Activated T-helper 2 cell treated with anti-CD3 and anti-CD28 coated beads, Interferon-gamma antibody, Interleukin-2, Interleukin-4, amounts not matched to agents 10 μg/mL and 5 μg/mL and 100 μg/mL, durations not matched to agents 14 hours and 24 hours and 36 hours (primary cell): ENCODE results near the gene B3GNT9. TPM values are rescaled to one million over a fixed set of nuclear protein-coding genes. Genes with fewer than 3 reads are reported as not detected.

ENCODE experiments used
- DNase-seq: peaks from one replicate; pipeline ENCODE4 v3.0.0; 2021; ENCODE audit warnings: low spot score
- H3K27ac Mint-ChIP-seq: one replicate; pipeline ENCODE4 v1.8.0; 2021; ENCODE audit warnings: mixed read lengths
- H3K27me3 Mint-ChIP-seq: one replicate; pipeline ENCODE4 v1.8.0; 2021; ENCODE audit warnings: low read depth, mixed read lengths
- H3K36me3 Mint-ChIP-seq: one replicate; pipeline ENCODE4 v1.8.0; 2021; ENCODE audit warnings: low read depth, mixed read lengths
- H3K4me1 Mint-ChIP-seq: one replicate; pipeline ENCODE4 v1.8.0; 2021; ENCODE audit warnings: low read depth, mixed read lengths
- H3K4me3 Mint-ChIP-seq: one replicate; pipeline ENCODE4 v1.8.0; 2021; ENCODE audit warnings: low read depth, mild to moderate bottlenecking, moderate library complexity, mixed read lengths
- H3K9me3 Mint-ChIP-seq: one replicate; pipeline ENCODE4 v1.8.0; 2021; ENCODE audit warnings: mixed read lengths
- intact Hi-C: fragments of 100-400 bp; cut with micrococcal nuclease; formaldehyde crosslinking; loops from one replicate; pipeline ENCODE4 v1.15.1; 2023
- total RNA-seq: library from RNA; stranded (reverse); gene quantifications from 2 replicates; pipeline ENCODE4 v1.2.3, GENCODE V29; 2022

B3GNT9 gene
- total RNA-seq, 1 donor from 2014 or later = 5.1 TPM

DNA sequence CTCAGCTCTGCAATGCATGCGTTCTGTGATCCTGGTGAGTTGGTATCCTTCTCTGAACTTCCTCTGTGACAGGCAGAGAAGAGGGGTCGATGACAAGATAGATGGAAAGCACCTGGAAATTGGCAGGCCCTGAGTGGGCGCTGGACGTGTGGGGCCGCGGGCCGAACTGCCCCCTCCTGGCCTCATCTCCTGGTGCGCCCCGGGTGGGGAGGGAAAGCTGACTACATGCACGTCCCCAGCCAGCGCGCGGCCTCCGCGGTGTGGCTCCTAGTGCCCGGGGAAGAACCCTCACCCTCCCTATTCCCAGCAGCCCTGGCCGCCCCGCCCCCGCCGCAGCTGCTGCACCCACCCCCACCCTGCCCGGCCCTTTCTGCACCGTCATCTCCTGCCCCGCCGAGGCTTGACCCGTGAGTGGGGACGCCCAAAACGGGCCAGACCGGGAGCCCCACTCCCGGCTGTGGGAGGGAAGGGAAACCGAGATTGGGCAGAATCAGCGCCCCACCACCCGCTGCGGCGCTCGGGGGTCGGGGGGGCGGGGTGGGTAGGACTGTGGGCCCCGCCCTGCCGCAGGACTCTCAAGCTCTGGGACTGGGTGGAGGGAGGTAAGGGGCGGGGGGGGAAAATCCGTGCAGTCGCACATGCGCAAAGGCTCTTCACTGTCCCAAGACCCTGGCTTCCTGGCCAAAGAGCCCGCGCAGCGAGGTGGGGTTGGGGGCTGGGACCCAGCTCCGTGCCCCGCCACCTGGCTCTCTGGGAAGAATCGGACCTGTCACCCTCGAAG lies 19.6 kb upstream of the B3GNT9 start, which contains the start of gene NOL3:
TSS of gene NOL3 (plus strand) at position 371 of the 781 bp plus-strand sequence.
- Mint-ChIP-seq H3K9me3 (no peaks in the 10 kb centered on the region), H3K27me3 (peaks cover 19% of the 10 kb centered on the region), H3K4me3 (peak within 1 kb of the TSS; percentile 84), H3K4me1 (peaks cover 43% of the 10 kb centered on the region), H3K27ac (peak within 1 kb of the TSS; percentile 88), H3K36me3 (peaks cover 28% of the 10 kb centered on the region)
- intact Hi-C loops = loop anchor here (1.0 to 5.0 kb wide), 3 partner anchors 11 to 193 kb away; partner anchors contain the start of genes FBXL8 and TRADD
- DNase-seq = peak; percentile 54

DNA sequence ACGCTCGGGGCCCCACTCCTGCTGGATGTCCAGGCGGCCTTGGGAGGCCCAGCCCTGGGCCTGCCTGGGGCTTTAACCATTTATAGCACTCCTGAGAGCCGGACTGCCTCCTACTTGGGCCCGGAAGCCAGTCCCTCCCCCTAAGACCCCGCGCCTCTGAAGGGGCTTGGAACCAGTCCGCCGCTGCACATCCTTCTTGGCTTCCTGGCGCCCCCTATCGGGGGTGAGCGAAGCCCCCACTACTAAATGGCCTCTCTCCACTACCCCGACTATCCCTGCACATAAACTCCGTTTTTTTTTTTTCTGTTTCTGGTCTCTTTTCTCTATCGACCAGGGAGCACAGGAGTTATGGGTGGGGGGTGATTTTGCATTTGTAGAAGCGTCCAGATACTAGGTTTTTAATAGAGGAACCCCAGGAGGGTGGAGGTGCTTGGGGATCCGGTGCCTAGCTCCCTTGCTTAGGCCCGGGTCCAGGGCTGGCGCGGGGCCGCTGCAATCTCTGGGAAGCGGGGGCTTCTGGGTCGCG lies 18.9 kb upstream of the B3GNT9 start:
- Mint-ChIP-seq H3K27ac (peak overlapping the region; percentile 88), H3K36me3 (peaks cover 30% of the 10 kb centered on the region), H3K4me3 (peak overlapping the region; percentile 84), H3K4me1 (peaks cover 45% of the 10 kb centered on the region), H3K27me3 (peaks cover 22% of the 10 kb centered on the region), H3K9me3 (no peaks in the 10 kb centered on the region)
- DNase-seq = no peak
- intact Hi-C loops = loop anchor here (1.0 to 5.0 kb wide), 3 partner anchors 10 to 192 kb away; partner anchors contain the start of genes FBXL8 and TRADD

DNA sequence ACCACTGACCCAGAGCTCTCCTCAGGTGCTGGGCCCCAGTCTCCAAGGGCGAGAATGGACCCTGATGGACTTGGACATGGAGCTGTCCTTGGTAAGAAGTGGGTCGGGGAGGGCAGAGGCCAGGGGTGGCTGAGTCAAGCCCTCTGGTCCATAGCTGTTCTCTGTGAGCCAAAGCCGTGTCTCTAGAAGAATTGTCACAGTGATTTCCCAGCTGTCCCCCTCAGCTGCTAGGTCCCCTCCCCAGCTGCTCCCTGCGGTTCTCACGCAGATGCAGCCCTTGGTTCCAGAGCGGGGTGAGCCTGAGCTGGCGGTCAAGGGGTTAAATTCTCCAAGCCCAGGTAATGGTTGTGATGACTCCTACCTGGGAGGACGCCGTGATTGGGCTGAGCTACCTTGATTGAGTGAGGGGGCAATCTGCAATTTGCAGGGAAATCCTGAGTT lies 18.2 kb upstream of the B3GNT9 start:
- no peak overlapping the region for H3K27ac Mint-ChIP-seq
- peak overlapping the region; percentile 26 for H3K4me3 Mint-ChIP-seq
- H3K4me1 Mint-ChIP-seq = peaks cover 45% of the 10 kb centered on the region
- DNase-seq = no peak
- intact Hi-C loops = no loop called here
- H3K9me3 Mint-ChIP-seq = no peaks in the 10 kb centered on the region
- peaks cover 30% of the 10 kb centered on the region for H3K36me3 Mint-ChIP-seq
- peaks cover 25% of the 10 kb centered on the region for H3K27me3 Mint-ChIP-seq

DNA sequence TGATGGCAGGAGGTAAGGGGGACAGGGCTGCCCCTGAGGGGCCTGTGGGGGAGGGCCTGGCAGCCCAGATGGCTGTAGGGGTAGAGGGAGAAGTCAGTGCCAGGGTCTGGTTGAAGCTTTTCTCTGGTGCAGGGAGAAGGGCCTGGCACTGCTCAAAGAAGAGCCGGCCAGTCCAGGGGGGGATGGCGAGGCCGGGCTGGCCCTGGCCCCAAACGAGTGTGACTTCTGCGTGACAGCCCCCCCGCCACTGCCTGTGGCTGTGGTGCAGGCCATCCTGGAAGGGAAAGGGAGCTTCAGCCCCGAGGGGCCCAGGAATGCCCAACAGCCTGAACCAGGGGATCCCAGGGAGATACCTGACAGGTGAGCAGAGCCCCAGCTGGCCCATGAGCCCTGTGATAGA lies 16.8 kb upstream of the B3GNT9 start:
- peaks cover 36% of the 10 kb centered on the region for H3K4me1 Mint-ChIP-seq
- no peak overlapping the region for H3K27ac Mint-ChIP-seq
- no peak for DNase-seq
- intact Hi-C loops = no loop called here
- peaks cover 23% of the 10 kb centered on the region for H3K27me3 Mint-ChIP-seq
- H3K36me3 Mint-ChIP-seq = peaks cover 32% of the 10 kb centered on the region
- no peak overlapping the region for H3K4me3 Mint-ChIP-seq
- H3K9me3 Mint-ChIP-seq = no peaks in the 10 kb centered on the region

DNA sequence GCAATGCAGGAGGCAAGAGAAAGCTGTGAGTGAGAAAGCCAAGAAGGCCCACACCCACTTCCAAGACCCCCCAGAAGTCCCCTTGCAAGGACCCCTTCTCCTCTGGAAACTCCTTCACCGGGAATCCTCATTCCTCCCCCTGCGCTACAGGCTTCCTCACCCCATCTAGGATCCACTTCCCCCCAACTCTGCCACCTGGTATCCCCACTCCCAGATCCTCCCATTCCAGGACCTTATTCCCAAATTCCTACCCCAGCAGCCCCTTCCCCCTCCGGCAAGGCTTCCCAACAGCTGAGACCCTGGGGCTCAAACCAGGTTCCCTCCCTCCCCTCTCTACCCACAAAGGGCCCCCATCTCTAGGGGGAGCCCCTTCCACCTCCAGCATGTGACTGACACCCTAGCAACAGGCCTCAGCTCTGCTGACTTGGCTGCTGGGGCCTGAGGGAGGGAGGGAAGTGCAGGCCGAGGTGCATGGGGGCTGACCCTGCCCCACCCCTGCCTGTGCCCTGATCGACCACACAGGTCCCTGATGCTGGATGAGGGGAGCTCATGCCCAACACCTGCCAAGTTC lies 15.9 kb upstream of the B3GNT9 start:
- no peak for DNase-seq
- Mint-ChIP-seq H3K9me3 (no peaks in the 10 kb centered on the region), H3K36me3 (peaks cover 37% of the 10 kb centered on the region), H3K4me1 (peaks cover 40% of the 10 kb centered on the region), H3K4me3 (no peak overlapping the region), H3K27ac (no peak overlapping the region), H3K27me3 (peaks cover 26% of the 10 kb centered on the region)
- intact Hi-C loops = no loop called here

DNA sequence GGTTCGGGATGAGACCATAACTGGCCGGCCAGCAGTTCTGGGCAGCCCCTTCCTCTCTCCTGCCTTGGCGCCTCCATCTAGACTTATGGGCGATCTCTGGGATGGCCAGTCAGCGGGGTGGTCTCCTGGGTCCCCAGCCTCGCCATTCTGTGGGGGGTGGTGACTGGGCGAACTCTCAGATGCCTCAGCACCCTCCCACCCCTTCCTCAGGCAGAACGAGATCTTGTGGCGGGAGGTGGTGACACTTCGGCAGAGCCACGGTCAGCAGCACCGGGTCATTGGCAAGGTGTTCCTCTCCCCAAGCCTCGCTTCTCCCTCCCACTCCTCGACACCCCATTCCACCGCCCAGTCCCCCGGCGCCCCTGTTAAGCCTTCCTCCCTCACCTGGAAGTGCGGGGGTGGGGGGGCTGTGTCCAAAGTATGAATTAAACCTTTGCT lies 15.3 kb upstream of the B3GNT9 start:
- no peak for DNase-seq
- H3K4me3 Mint-ChIP-seq = no peak overlapping the region
- H3K27me3 Mint-ChIP-seq = peaks cover 26% of the 10 kb centered on the region
- H3K9me3 Mint-ChIP-seq = no peaks in the 10 kb centered on the region
- H3K27ac Mint-ChIP-seq = no peak overlapping the region
- intact Hi-C loops = no loop called here
- H3K36me3 Mint-ChIP-seq = peaks cover 34% of the 10 kb centered on the region
- peaks cover 34% of the 10 kb centered on the region for H3K4me1 Mint-ChIP-seq

DNA sequence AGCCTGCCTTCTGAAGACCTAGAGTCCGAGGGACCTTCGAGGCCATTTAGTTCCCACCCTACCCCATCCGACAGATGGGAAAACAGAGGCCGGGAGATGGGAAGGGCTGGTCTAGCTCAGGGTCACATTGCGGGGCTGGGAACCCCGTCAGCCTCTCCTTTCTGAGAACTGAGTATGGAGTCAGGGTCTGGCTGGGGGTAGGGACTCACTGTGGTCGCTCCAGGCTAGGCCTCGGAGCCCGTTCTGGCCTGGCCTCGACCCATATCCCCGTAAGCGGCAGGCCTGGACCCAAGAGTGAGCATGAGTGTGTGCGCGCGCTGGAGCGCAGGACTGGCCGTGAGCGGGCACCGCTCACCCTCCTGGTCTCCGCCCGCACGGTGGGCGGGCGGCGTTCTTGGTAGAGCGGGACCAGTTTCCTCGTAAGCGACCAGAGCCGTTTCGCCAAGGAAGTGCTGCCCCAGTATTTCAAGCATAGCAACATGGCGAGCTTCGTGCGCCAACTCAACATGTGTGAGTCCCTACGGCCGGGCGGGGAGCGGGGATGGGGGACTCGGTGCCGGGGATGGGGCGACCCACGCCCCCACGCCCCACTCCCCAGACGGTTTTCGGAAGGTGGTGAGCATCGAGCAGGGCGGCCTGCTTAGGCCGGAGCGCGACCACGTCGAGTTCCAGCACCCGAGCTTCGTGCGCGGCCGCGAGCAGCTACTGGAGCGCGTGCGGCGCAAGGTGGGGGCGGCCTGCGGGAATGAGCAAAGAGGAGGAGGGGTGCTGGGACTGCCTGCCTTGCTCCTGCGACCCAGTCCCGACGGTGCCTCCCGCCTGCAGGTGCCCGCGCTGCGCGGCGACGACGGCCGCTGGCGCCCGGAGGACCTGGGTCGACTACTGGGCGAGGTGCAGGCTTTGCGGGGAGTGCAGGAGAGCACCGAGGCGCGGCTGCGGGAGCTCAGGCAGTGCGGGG lies 14.6 kb upstream of the B3GNT9 start:
- peak overlapping the region; percentile 51 for H3K4me3 Mint-ChIP-seq
- H3K4me1 Mint-ChIP-seq = peaks cover 32% of the 10 kb centered on the region
- DNase-seq = no peak
- peaks cover 36% of the 10 kb centered on the region for H3K36me3 Mint-ChIP-seq
- H3K27me3 Mint-ChIP-seq = peaks cover 26% of the 10 kb centered on the region
- H3K27ac Mint-ChIP-seq = no peak overlapping the region
- intact Hi-C loops = no loop called here
- H3K9me3 Mint-ChIP-seq = no peaks in the 10 kb centered on the region

DNA sequence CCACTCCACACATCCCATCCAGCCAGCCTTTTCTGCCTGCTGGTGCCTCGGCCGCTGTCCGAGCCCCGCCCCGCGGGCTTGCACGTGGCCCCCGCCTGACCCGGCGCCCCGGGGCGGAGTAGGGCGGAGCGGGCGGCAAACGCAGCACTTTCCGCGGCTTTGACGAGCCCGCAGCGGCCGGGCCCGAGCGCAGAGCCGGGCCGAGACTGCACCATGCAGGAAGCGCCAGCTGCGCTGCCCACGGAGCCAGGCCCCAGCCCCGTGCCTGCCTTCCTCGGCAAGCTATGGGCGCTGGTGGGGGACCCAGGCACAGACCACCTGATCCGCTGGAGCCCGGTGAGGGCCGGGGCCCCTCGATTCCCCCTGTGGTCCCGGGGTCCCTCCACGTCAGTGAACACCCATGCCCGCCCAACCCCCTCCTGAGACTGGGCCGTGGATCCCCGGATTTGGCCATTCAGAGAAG lies 13.8 kb upstream of the B3GNT9 start, which contains the start of gene HSF4:
TSS of gene HSF4 (plus strand) at position 147 of the 463 bp plus-strand sequence. CDS start at position 214, 67 bp downstream.
- H3K27me3 Mint-ChIP-seq = peaks cover 26% of the 10 kb centered on the region
- DNase-seq = no peak
- peak within 1 kb of the TSS; percentile 51 for H3K4me3 Mint-ChIP-seq
- no peaks in the 10 kb centered on the region for H3K9me3 Mint-ChIP-seq
- intact Hi-C loops = no loop called here
- H3K4me1 Mint-ChIP-seq = peaks cover 26% of the 10 kb centered on the region
- peaks cover 31% of the 10 kb centered on the region for H3K36me3 Mint-ChIP-seq
- H3K27ac Mint-ChIP-seq = no peak within 1 kb of the TSS

DNA sequence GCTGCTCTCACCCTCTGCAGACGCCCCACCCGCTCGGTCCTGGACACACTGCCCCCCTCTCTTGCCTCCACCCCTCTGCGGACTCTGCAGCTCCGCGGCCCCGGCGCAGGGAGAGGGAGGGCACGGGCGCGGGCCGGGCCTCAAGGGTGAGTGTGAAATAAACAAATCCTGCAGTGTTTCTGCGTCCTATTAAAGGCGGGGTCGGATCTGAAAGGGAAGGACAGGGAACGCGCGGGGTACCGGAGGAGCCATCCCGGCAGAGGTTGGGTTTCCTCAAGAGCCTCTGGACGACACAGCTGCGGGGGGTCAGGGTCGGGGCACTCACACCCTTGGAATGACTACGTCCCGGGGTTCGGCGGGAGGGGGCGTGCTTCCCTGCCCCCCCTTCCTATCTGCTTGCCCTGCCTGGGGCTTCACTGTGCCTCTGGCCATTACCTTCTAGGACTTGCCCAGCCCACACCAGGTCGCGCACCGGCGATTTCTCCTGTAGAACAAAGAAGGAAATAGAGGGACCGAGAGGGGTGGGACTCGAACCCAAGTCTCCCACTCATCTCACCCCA lies 13.3 kb upstream of the B3GNT9 start:
- Mint-ChIP-seq H3K27ac (no peak overlapping the region), H3K4me3 (peak overlapping the region; percentile 42), H3K36me3 (peaks cover 31% of the 10 kb centered on the region), H3K27me3 (peaks cover 26% of the 10 kb centered on the region), H3K4me1 (peaks cover 26% of the 10 kb centered on the region), H3K9me3 (no peaks in the 10 kb centered on the region)
- no peak for DNase-seq
- intact Hi-C loops = no loop called here

DNA sequence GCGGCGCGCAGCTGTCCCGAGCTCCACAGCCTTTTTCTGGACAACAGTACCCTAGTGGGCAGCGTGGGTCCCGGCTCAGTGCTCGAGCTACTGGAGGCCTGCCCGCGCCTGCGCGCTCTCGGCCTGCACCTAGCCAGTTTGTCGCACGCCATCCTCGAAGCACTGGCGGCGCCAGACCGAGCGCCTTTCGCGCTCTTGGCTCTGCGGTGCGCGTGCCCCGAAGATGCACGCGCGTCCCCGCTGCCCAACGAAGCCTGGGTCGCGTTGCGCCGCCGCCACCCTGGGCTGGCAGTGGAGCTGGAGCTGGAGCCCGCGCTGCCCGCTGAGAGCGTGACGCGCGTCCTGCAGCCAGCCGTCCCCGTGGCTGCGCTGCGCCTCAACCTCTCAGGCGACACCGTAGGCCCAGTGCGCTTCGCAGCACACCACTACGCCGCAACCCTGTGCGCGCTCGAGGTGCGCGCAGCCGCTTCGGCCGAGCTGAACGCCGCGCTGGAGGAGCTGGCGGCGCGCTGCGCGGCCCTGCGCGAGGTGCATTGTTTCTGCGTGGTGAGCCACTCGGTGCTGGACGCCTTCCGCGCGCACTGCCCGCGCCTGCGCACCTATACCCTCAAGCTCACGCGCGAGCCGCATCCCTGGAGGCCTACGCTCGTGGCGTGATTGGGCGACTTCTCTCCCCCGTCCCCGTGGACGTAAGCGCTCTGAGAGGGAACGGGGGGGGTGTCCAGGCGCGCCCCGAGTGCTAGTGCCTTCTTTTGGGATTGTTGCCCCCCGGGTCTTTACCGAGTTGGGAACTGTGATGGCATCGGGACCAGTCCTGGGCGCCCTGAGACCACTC lies 12.6 kb upstream of the B3GNT9 start:
- Mint-ChIP-seq H3K27ac (no peak overlapping the region), H3K4me1 (peaks cover 31% of the 10 kb centered on the region), H3K9me3 (no peaks in the 10 kb centered on the region), H3K27me3 (peaks cover 24% of the 10 kb centered on the region), H3K36me3 (peaks cover 30% of the 10 kb centered on the region), H3K4me3 (peak overlapping the region; percentile 42)
- intact Hi-C loops = no loop called here
- peak; percentile 61 for DNase-seq

DNA sequence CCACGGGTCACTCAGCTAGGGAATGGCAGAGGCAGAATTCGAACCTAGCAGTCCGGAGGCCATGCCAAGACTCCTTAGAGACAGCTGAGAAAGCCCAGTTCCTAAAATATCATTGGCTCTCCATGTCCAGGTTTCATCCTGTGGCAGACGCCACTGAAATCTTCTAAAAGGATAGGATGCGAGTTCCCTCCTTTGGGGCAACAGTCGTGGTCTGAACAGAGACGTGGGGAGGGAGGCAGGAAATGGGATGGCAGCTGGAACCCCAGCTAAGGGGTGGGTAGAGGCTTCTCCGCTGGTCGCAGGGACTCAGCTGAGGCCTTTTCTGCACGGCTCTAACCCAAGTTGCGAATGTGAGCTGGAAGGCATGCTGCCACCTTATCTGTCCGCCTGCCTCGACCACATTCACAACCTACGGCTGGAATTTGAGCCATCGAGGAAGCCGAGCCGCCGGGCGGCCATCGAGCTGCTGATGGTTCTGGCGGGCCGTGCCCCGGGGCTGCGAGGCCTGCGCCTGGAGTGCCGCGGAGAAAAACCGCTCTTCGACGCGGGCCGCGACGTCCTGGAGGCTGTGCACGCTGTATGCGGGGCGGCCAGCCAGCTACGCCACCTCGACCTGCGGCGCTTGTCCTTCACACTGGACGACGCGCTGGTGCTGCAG lies 11.8 kb upstream of the B3GNT9 start:
- intact Hi-C loops = no loop called here
- peak overlapping the region; percentile 37 for H3K4me3 Mint-ChIP-seq
- H3K36me3 Mint-ChIP-seq = peaks cover 27% of the 10 kb centered on the region
- H3K27ac Mint-ChIP-seq = no peak overlapping the region
- peaks cover 36% of the 10 kb centered on the region for H3K4me1 Mint-ChIP-seq
- H3K9me3 Mint-ChIP-seq = no peaks in the 10 kb centered on the region
- DNase-seq = no peak
- H3K27me3 Mint-ChIP-seq = peaks cover 22% of the 10 kb centered on the region
